GM10266 (cell line): ENCODE results near the gene POLE.

Source experiments
- DNase-seq: peaks from one replicate; pipeline ENCODE4 v3.0.0; 2012; ENCODE audit errors: extremely low spot score
- CTCF ChIP-seq: IDR thresholded peaks from 2 replicates; pipeline ENCODE4 v1.5.1; 2012; ENCODE audit warnings: mild to moderate bottlenecking, low read depth; ENCODE audit not compliant: control insufficient read depth, insufficient read depth; ENCODE audit errors: missing control alignments

Gene POLE

GRCh38 chr12:132665149-132665491, 22.0 kb downstream of the POLE start:
- TF ChIP-seq CTCF: no peak
- no peak for DNase-seq

GRCh38 chr12:132664206-132665148, 22.7 kb downstream of the POLE start:
- no peak for TF ChIP-seq CTCF
- DNase-seq: no peak

GRCh38 chr12:132662901-132663755, 24.0 kb downstream of the POLE start:
- no peak for TF ChIP-seq CTCF
- no peak for DNase-seq

- no peak for TF ChIP-seq CTCF
- DNase-seq: no peak
These were observed 25.2 kb downstream of the POLE start for GRCh38 chr12:132661972-132662371.

- DNase-seq: no peak
- no peak for TF ChIP-seq CTCF
These were observed 26.1 kb downstream of the POLE start for GRCh38 chr12:132660996-132661395.

- TF ChIP-seq CTCF: no peak
- DNase-seq: no peak
These were observed 27.1 kb downstream of the POLE start for GRCh38 chr12:132660052-132660451.
